ENCODE results near the gene KLK14.

The KLK14 gene

DNA sequence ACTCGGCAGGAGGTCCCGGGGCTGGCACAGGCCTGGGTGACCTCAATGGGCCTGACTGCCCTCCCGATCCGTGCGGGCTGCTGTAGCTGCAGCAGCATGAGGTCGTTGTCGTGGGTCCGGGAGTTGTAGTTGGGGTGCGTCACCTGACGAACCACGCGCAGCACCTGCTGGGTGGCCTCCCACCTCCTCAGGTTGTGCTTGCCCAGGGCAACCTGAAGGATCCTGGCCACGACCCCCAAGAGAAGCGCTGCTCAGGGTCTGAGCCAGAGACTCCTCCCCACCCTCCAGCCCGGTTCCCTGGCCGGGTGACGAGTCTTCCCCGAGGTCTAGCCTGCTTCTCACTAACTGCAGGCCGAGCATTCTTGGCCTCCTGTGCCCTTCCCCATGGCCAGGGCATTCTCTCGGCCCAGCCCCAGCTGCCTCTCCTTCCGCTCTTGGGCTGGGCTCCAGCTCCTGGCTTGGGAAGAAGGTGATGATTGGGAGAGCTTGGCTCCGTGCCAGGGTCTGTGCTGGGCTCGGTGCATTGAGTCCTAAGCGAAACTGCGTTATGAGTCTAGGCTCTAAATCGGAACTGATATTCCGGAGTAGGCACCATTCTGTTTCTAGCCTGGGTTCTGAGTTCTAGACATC, 3.1 kb downstream of the KLK14 start:
- Histone ChIP-seq H3K27ac (replicated peaks) (no peak overlapping the region), H3K27me3 (ENCODE audit: insufficient read depth, poor library complexity, severe bottlenecking) (no peaks in the 10 kb centered on the region), H3K4me3 (replicated peaks; ENCODE audit: insufficient read depth, low read length) (no peak overlapping the region)
- TF ChIP-seq POLR2AphosphoS5 (IDR thresholded peaks at IDR 0.05; ENCODE audit: low read depth) (no peak), SPI1 (IDR thresholded peaks at IDR 0.05; ENCODE audit: borderline replicate concordance, low read depth) (no peak), GABPA (IDR thresholded peaks at IDR 0.05; ENCODE audit: low read depth) (no peak), REST (IDR thresholded peaks at IDR 0.05; ENCODE audit: insufficient replicate concordance, low read depth) (no peak)
- no peak for DNase-seq (ENCODE audit: low read depth in 1 of 2, low spot score in 1 of 2)

DNA sequence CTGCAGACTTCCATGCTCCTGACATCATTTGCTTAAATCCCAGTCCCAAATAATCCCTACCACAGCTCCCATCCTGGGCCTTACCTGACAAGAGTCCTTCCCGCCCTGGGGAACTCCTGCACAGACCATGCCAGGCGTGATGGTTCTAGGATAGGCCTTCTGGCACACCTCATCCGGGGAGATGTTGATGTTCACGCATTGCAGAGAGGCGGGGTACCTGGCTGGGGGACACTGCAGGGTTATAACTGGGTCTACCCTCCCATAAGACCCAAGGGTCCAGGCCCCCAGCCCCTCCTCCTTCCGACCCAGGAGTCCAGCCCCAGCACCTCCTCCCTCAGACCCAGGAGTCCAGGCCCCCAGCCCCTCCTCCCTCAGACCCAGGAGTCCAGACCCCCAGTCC, 4.0 kb downstream of the KLK14 start:
- TF ChIP-seq REST (IDR thresholded peaks at IDR 0.05; ENCODE audit: insufficient replicate concordance, low read depth) (no peak), POLR2AphosphoS5 (IDR thresholded peaks at IDR 0.05; ENCODE audit: low read depth) (no peak), CTCF (IDR thresholded peaks at IDR 0.05; ENCODE audit: insufficient read depth, low read length) (no peak), SPI1 (IDR thresholded peaks at IDR 0.05; ENCODE audit: borderline replicate concordance, low read depth) (no peak), GABPA (IDR thresholded peaks at IDR 0.05; ENCODE audit: low read depth) (no peak)
- no peak overlapping the region for H3K27ac ChIP-seq (replicated peaks)
- DNase-seq (ENCODE audit: low read depth in 1 of 2, low spot score in 1 of 2) = no peak
- no peak overlapping the region for H3K4me3 ChIP-seq (replicated peaks; ENCODE audit: insufficient read depth, low read length)
- no peaks in the 10 kb centered on the region for H3K27me3 ChIP-seq (ENCODE audit: insufficient read depth, poor library complexity, severe bottlenecking)

- TF ChIP-seq GABPA (IDR thresholded peaks at IDR 0.05; ENCODE audit: low read depth) (no peak), CTCF (IDR thresholded peaks at IDR 0.05; ENCODE audit: insufficient read depth, low read length) (no peak), REST (IDR thresholded peaks at IDR 0.05; ENCODE audit: insufficient replicate concordance, low read depth) (no peak), SPI1 (IDR thresholded peaks at IDR 0.05; ENCODE audit: borderline replicate concordance, low read depth) (no peak), POLR2AphosphoS5 (IDR thresholded peaks at IDR 0.05; ENCODE audit: low read depth) (no peak)
- no peak overlapping the region for H3K4me3 ChIP-seq (replicated peaks; ENCODE audit: insufficient read depth, low read length)
- H3K27ac ChIP-seq (replicated peaks) = no peak overlapping the region
- H3K27me3 ChIP-seq (ENCODE audit: insufficient read depth, poor library complexity, severe bottlenecking) = no peaks in the 10 kb centered on the region
- no peak for DNase-seq (ENCODE audit: low read depth in 1 of 2, low spot score in 1 of 2)
These were observed 4.6 kb downstream of the KLK14 start for GRCh38 chr19:51078104-51078503.
